Measurements from ENCODE around the gene SAMD3.

DNA sequence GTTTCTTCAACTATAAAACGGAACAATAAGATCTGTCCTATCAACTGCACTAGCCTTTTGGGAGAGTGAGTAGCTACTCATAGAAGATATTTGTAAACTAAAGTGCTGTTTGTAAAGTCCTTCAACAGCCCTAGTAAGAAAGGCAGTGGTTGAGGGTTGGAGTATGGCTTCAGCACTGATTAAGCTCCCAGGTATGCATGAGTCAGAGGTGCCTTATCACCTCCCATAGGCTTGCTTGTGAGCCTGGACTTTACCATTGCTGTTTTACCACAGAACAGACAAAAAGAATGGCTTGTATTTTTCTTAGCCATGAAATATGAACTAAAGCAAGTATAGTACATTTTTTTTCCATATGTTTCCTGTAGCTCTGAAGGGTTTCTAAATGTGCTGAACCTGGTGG lies 44.1 kb downstream of the SAMD3 start:
- TF ChIP-seq, protein P1, sequence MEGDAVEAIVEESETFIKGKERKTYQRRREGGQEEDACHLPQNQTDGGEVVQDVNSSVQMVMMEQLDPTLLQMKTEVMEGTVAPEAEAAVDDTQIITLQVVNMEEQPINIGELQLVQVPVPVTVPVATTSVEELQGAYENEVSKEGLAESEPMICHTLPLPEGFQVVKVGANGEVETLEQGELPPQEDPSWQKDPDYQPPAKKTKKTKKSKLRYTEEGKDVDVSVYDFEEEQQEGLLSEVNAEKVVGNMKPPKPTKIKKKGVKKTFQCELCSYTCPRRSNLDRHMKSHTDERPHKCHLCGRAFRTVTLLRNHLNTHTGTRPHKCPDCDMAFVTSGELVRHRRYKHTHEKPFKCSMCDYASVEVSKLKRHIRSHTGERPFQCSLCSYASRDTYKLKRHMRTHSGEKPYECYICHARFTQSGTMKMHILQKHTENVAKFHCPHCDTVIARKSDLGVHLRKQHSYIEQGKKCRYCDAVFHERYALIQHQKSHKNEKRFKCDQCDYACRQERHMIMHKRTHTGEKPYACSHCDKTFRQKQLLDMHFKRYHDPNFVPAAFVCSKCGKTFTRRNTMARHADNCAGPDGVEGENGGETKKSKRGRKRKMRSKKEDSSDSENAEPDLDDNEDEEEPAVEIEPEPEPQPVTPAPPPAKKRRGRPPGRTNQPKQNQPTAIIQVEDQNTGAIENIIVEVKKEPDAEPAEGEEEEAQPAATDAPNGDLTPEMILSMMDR (IDR thresholded peaks at IDR 0.05): no peak
- TF ChIP-seq POLR2A (IDR thresholded peaks at IDR 0.05): no peak
